ENCODE measurements around the gene MAL.

Gene MAL

GRCh38 chr2:95073856-95074662, 48.6 kb downstream of the MAL start:
- no peak for TF ChIP-seq CTCF (IDR thresholded peaks at IDR 0.05; ENCODE audit: borderline replicate concordance, control extremely low read depth, extremely low read depth, insufficient read depth, missing control alignments)
- in situ Hi-C loops (cut with MboI; ENCODE audit: low sequenced_read_pairs, unreplicated experiment): loop anchor here (10.0 kb wide), 1 partner anchor 59 kb away; no protein-coding TSS in a partner anchor

GRCh38 chr2:95074663-95075439, 49.3 kb downstream of the MAL start:
- in situ Hi-C loops (cut with MboI; ENCODE audit: low sequenced_read_pairs, unreplicated experiment): loop anchor here (10.0 kb wide), 1 partner anchor 60 kb away; no protein-coding TSS in a partner anchor
- DNase-seq (ENCODE audit: low spot score): peak; percentile 25
- no peak for TF ChIP-seq CTCF (IDR thresholded peaks at IDR 0.05; ENCODE audit: borderline replicate concordance, control extremely low read depth, extremely low read depth, insufficient read depth, missing control alignments)

More at GRCh38 chr2:95073856-95074662, 48.6 kb downstream of the MAL start:
- DNase-seq (ENCODE audit: low spot score): peak; percentile 4

- in situ Hi-C loops (cut with MboI; ENCODE audit: low sequenced_read_pairs, unreplicated experiment): loop anchor here (10.0 kb wide), 1 partner anchor 61 kb away; no protein-coding TSS in a partner anchor
These were observed 50.1 kb downstream of the MAL start for GRCh38 chr2:95075440-95076132.

GRCh38 chr2:95076705-95077529, 51.4 kb downstream of the MAL start:
- in situ Hi-C loops (cut with MboI; ENCODE audit: low sequenced_read_pairs, unreplicated experiment): loop anchor here (10.0 kb wide), 1 partner anchor 62 kb away; no protein-coding TSS in a partner anchor
- TF ChIP-seq CTCF (IDR thresholded peaks at IDR 0.05; ENCODE audit: borderline replicate concordance, control extremely low read depth, extremely low read depth, insufficient read depth, missing control alignments): peak; percentile 92
- DNase-seq (ENCODE audit: low spot score): peak; percentile 89

More at GRCh38 chr2:95075440-95076132, 50.1 kb downstream of the MAL start:
- DNase-seq (ENCODE audit: low spot score): peak; percentile 22
- TF ChIP-seq CTCF (IDR thresholded peaks at IDR 0.05; ENCODE audit: borderline replicate concordance, control extremely low read depth, extremely low read depth, insufficient read depth, missing control alignments): no peak

- TF ChIP-seq CTCF (IDR thresholded peaks at IDR 0.05; ENCODE audit: borderline replicate concordance, control extremely low read depth, extremely low read depth, insufficient read depth, missing control alignments): no peak
- peak; percentile 42 for DNase-seq (ENCODE audit: low spot score)
- in situ Hi-C loops (cut with MboI; ENCODE audit: low sequenced_read_pairs, unreplicated experiment): loop anchor here (10.0 kb wide), 1 partner anchor 63 kb away; no protein-coding TSS in a partner anchor
These were observed 52.0 kb downstream of the MAL start for GRCh38 chr2:95077530-95077825.

Data from GM13976 (cell line).